PFSK-1 (cell line): ENCODE measurements around the gene LTV1.

Experiments
- POLR2AphosphoS5 ChIP-seq: IDR thresholded peaks from 2 replicates; pipeline ENCODE4 v1.6.1; 2012; ENCODE audit warnings: low read depth, mild to moderate bottlenecking, control low read depth, low read length, moderate library complexity
- SIN3A ChIP-seq: IDR thresholded peaks from 2 replicates; pipeline ENCODE4 v1.6.1; 2012; ENCODE audit warnings: mild to moderate bottlenecking, low read length, moderate library complexity, borderline replicate concordance; ENCODE audit not compliant: insufficient read depth
- TAF1 ChIP-seq: IDR thresholded peaks from 2 replicates; pipeline ENCODE4 v1.6.1; 2012; ENCODE audit warnings: low read length, control low read depth, borderline replicate concordance; ENCODE audit not compliant: insufficient read depth

DNA sequence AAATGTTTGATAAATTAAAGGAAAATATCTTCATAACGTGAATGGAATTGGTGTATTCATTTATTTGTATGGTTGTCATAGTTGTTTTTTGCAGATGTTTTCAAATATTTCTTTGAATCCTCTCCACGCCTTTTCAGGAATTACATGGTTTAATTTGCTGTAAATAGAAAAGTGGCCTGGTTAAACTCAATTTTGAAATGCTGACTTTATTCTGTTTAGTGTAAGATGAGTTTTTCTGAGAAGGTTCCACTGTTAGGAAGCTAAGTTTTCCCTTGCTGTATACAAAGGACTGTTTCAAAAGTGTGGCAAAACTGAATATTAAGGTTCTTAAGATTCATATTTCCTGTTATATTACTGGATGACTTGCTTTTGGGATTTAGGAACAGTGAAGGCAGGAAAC, 20.6 kb downstream of the LTV1 start:
- TF ChIP-seq TAF1 (no peak), POLR2AphosphoS5 (no peak), SIN3A (no peak)
